HepG2 (cell line): ENCODE data around the gene EEF1E1. TPM values are rescaled to one million over a fixed set of nuclear protein-coding genes. Genes with fewer than 3 reads are reported as not detected.
A peak's percentile ranks its signal among the peaks of the same experiment; 100 is the strongest.

Source experiments
- ADNP ChIP-seq: sonication (generic); formaldehyde crosslinking; IDR thresholded peaks from 2 replicates; pipeline ENCODE4 v1.4.0; 2020; ENCODE audit warnings: missing genetic modification reagents
- DPF2 ChIP-seq: sonication (generic); formaldehyde crosslinking; IDR thresholded peaks from 2 replicates; pipeline ENCODE4 v1.4.0; 2020; ENCODE audit warnings: mild to moderate bottlenecking, low read depth, missing genetic modification reagents, borderline replicate concordance
- GATAD2A ChIP-seq: IDR thresholded peaks from 2 replicates; pipeline ENCODE4 v1.6.1; 2016
- HNF4A ChIP-seq: sonication (generic); formaldehyde crosslinking; IDR thresholded peaks from 2 replicates; pipeline ENCODE4 v1.4.0; 2020; ENCODE audit warnings: missing genetic modification reagents
- MIXL1 ChIP-seq: IDR thresholded peaks from 2 replicates; pipeline ENCODE4 v1.6.1; 2016
- NCOA2 ChIP-seq: sonication (generic); formaldehyde crosslinking; IDR thresholded peaks from 2 replicates; pipeline ENCODE4 v1.8.0; 2022; ENCODE audit warnings: inconsistent platforms
- NR2C2 ChIP-seq: sonication (generic); formaldehyde crosslinking; IDR thresholded peaks from 2 replicates; pipeline ENCODE4 v1.4.0; 2020; ENCODE audit warnings: missing genetic modification reagents, mild to moderate bottlenecking, moderate library complexity, borderline replicate concordance
- PPARG ChIP-seq: conservative IDR thresholded peaks from 2 replicates; pipeline ENCODE4 v1.6.1; 2016; ENCODE audit warnings: missing biosample characterization, missing genetic modification reagents
- RARA ChIP-seq: IDR thresholded peaks from 2 replicates; pipeline ENCODE4 v1.6.1; 2016; ENCODE audit warnings: missing genetic modification reagents, missing compliant biosample characterization
- RXRB ChIP-seq: IDR thresholded peaks from 2 replicates; pipeline ENCODE4 v1.6.1; 2016; ENCODE audit warnings: borderline replicate concordance, missing genetic modification reagents, missing compliant biosample characterization
- ZNF160 ChIP-seq: sonication (generic); formaldehyde crosslinking; IDR thresholded peaks from 2 replicates; pipeline ENCODE4 v1.8.0; 2022; ENCODE audit warnings: mild to moderate bottlenecking, inconsistent platforms, missing genetic modification reagents
- ZNF354B ChIP-seq: sonication (generic); formaldehyde crosslinking; IDR thresholded peaks from 2 replicates; pipeline ENCODE4 v1.8.0; 2022; ENCODE audit warnings: mild to moderate bottlenecking, missing genetic modification reagents
- polyA plus RNA-seq, 8 experiments: library from polyadenylated mRNA; depleted of rRNA in 3 of 8; stranded (reverse) in 7 of 8; unstranded in 1 of 8; fragments of >200 nt; fragmentation: Illumina TruSeq in 4 of 8; extraction: Trizol in 4 of 8; gene quantifications; 2 replicates each; pipeline versions ENCODE4 v1.2.1 to v1.2.3, GENCODE V29; 2011 to 2016; ENCODE audit warnings: low read depth in 4 of 8, missing spikeins in 1 of 8, mixed read lengths in 1 of 8; ENCODE audit not compliant: insufficient read depth in 1 of 8
- total RNA-seq, 5 experiments: library from RNA; depleted of rRNA; stranded (reverse); fragments of >200 nt; fragmentation: Illumina TruSeq; extraction: Trizol; gene quantifications; 2 replicates each; pipeline ENCODE4 v1.2.3, GENCODE V29; 2016; ENCODE audit warnings: low read depth in 1 of 5
- TF ChIP-seq, protein P1 (sequence below): sonication (generic); formaldehyde crosslinking; IDR thresholded peaks from 2 replicates; pipeline ENCODE4 v1.5.1; 2020; ENCODE audit warnings: mild to moderate bottlenecking, missing genetic modification reagents, borderline replicate concordance
- TF ChIP-seq, protein P2 (sequence below): IDR thresholded peaks from 2 replicates; pipeline ENCODE4 v1.4.0; 2020; ENCODE audit warnings: mild to moderate bottlenecking, missing genetic modification reagents
- TF ChIP-seq, protein P3 (sequence below): IDR thresholded peaks from 2 replicates; pipeline ENCODE4 v1.6.1; 2016; ENCODE audit warnings: low read depth
- TF ChIP-seq, protein P4 (sequence below): sonication (generic); formaldehyde crosslinking; conservative IDR thresholded peaks from 2 replicates; pipeline ENCODE4 v1.4.0; 2020; ENCODE audit warnings: mild to moderate bottlenecking, missing genetic modification reagents, moderate library complexity

EEF1E1 gene
- total and polyA plus RNA-seq, 2 of the 13 experiments (the other 11 are each of a cell fraction or from before 2014, with no cell fraction given): 128 to 188 TPM

DNA sequence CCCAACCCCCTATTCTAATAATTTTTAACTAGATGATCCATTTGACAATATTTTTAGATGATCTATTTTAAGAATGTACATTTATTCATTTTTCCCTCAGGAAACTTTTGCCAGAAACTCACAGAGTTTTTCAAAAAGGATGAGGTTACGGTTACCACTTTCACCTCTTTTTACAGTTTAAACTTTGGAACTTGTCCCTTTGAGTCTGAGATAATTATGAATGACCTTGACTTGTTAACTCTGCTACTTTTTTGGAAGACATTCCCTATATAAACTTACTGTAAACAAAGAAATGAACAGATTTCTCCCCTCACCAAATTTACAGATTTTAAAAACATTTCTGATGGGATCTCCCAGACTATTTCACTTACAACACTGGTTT is 19.8 kb downstream of the EEF1E1 start (continued):
- TF ChIP-seq, protein P1, sequence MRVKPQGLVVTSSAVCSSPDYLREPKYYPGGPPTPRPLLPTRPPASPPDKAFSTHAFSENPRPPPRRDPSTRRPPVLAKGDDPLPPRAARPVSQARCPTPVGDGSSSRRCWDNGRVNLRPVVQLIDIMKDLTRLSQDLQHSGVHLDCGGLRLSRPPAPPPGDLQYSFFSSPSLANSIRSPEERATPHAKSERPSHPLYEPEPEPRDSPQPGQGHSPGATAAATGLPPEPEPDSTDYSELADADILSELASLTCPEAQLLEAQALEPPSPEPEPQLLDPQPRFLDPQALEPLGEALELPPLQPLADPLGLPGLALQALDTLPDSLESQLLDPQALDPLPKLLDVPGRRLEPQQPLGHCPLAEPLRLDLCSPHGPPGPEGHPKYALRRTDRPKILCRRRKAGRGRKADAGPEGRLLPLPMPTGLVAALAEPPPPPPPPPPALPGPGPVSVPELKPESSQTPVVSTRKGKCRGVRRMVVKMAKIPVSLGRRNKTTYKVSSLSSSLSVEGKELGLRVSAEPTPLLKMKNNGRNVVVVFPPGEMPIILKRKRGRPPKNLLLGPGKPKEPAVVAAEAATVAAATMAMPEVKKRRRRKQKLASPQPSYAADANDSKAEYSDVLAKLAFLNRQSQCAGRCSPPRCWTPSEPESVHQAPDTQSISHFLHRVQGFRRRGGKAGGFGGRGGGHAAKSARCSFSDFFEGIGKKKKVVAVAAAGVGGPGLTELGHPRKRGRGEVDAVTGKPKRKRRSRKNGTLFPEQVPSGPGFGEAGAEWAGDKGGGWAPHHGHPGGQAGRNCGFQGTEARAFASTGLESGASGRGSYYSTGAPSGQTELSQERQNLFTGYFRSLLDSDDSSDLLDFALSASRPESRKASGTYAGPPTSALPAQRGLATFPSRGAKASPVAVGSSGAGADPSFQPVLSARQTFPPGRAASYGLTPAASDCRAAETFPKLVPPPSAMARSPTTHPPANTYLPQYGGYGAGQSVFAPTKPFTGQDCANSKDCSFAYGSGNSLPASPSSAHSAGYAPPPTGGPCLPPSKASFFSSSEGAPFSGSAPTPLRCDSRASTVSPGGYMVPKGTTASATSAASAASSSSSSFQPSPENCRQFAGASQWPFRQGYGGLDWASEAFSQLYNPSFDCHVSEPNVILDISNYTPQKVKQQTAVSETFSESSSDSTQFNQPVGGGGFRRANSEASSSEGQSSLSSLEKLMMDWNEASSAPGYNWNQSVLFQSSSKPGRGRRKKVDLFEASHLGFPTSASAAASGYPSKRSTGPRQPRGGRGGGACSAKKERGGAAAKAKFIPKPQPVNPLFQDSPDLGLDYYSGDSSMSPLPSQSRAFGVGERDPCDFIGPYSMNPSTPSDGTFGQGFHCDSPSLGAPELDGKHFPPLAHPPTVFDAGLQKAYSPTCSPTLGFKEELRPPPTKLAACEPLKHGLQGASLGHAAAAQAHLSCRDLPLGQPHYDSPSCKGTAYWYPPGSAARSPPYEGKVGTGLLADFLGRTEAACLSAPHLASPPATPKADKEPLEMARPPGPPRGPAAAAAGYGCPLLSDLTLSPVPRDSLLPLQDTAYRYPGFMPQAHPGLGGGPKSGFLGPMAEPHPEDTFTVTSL (CRISPR knock-in tag): peak; percentile 27; the same call in 1 of the 2 replicates
- TF ChIP-seq NCOA2 (CRISPR knock-in tag) (0 out of 2 replicates have a peak, but pooled peaks have one; percentile 29), MIXL1 (peak; percentile 78), RXRB (CRISPR knock-in tag) (peak; percentile 56; the same call in 1 of the 2 replicates), DPF2 (CRISPR knock-in tag) (0 out of 2 replicates have a peak, but pooled peaks have one; percentile 24), GATAD2A (0 out of 2 replicates have a peak, but pooled peaks have one; percentile 11), ADNP (no peak), PPARG (CRISPR knock-in tag) (peak; percentile 43; the same call in 1 of the 2 replicates), ZNF354B (CRISPR knock-in tag) (no peak), RARA (CRISPR knock-in tag) (peak; percentile 73), ZNF160 (CRISPR knock-in tag) (no peak), HNF4A (CRISPR knock-in tag) (peak; percentile 59; the same call in 1 of the 2 replicates), NR2C2 (CRISPR knock-in tag) (peak; percentile 33; the same call in 1 of the 2 replicates)
- TF ChIP-seq, protein P2, sequence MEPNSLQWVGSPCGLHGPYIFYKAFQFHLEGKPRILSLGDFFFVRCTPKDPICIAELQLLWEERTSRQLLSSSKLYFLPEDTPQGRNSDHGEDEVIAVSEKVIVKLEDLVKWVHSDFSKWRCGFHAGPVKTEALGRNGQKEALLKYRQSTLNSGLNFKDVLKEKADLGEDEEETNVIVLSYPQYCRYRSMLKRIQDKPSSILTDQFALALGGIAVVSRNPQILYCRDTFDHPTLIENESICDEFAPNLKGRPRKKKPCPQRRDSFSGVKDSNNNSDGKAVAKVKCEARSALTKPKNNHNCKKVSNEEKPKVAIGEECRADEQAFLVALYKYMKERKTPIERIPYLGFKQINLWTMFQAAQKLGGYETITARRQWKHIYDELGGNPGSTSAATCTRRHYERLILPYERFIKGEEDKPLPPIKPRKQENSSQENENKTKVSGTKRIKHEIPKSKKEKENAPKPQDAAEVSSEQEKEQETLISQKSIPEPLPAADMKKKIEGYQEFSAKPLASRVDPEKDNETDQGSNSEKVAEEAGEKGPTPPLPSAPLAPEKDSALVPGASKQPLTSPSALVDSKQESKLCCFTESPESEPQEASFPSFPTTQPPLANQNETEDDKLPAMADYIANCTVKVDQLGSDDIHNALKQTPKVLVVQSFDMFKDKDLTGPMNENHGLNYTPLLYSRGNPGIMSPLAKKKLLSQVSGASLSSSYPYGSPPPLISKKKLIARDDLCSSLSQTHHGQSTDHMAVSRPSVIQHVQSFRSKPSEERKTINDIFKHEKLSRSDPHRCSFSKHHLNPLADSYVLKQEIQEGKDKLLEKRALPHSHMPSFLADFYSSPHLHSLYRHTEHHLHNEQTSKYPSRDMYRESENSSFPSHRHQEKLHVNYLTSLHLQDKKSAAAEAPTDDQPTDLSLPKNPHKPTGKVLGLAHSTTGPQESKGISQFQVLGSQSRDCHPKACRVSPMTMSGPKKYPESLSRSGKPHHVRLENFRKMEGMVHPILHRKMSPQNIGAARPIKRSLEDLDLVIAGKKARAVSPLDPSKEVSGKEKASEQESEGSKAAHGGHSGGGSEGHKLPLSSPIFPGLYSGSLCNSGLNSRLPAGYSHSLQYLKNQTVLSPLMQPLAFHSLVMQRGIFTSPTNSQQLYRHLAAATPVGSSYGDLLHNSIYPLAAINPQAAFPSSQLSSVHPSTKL: peak; percentile 63
- TF ChIP-seq, protein P3, sequence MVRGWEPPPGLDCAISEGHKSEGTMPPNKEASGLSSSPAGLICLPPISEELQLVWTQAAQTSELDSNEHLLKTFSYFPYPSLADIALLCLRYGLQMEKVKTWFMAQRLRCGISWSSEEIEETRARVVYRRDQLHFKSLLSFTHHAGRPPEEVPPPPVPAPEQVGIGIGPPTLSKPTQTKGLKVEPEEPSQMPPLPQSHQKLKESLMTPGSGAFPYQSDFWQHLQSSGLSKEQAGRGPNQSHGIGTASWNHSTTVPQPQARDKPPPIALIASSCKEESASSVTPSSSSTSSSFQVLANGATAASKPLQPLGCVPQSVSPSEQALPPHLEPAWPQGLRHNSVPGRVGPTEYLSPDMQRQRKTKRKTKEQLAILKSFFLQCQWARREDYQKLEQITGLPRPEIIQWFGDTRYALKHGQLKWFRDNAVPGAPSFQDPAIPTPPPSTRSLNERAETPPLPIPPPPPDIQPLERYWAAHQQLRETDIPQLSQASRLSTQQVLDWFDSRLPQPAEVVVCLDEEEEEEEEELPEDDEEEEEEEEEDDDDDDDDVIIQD (CRISPR knock-in tag): peak; percentile 31; the same call in 1 of the 2 replicates
- TF ChIP-seq, protein P4, sequence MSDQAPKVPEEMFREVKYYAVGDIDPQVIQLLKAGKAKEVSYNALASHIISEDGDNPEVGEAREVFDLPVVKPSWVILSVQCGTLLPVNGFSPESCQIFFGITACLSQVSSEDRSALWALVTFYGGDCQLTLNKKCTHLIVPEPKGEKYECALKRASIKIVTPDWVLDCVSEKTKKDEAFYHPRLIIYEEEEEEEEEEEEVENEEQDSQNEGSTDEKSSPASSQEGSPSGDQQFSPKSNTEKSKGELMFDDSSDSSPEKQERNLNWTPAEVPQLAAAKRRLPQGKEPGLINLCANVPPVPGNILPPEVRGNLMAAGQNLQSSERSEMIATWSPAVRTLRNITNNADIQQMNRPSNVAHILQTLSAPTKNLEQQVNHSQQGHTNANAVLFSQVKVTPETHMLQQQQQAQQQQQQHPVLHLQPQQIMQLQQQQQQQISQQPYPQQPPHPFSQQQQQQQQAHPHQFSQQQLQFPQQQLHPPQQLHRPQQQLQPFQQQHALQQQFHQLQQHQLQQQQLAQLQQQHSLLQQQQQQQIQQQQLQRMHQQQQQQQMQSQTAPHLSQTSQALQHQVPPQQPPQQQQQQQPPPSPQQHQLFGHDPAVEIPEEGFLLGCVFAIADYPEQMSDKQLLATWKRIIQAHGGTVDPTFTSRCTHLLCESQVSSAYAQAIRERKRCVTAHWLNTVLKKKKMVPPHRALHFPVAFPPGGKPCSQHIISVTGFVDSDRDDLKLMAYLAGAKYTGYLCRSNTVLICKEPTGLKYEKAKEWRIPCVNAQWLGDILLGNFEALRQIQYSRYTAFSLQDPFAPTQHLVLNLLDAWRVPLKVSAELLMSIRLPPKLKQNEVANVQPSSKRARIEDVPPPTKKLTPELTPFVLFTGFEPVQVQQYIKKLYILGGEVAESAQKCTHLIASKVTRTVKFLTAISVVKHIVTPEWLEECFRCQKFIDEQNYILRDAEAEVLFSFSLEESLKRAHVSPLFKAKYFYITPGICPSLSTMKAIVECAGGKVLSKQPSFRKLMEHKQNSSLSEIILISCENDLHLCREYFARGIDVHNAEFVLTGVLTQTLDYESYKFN (CRISPR knock-in tag): peak; percentile 45; the same call in 1 of the 2 replicates
